ENCODE data around the gene VPS52. TPM values are rescaled to one million over a fixed set of nuclear protein-coding genes. Genes with fewer than 3 reads are reported as not detected.
A peak's percentile ranks its signal among the peaks of the same experiment; 100 is the strongest.
"Not testable (repeated sequence)": the region's sequence is repeated elsewhere in the genome, so short reads cannot be mapped to it uniquely, and the experiment has no call there.

VPS52 gene
- polyA plus RNA-seq, 4 donors, result 53.1 to 96.0 (median 75.1) TPM

DNA sequence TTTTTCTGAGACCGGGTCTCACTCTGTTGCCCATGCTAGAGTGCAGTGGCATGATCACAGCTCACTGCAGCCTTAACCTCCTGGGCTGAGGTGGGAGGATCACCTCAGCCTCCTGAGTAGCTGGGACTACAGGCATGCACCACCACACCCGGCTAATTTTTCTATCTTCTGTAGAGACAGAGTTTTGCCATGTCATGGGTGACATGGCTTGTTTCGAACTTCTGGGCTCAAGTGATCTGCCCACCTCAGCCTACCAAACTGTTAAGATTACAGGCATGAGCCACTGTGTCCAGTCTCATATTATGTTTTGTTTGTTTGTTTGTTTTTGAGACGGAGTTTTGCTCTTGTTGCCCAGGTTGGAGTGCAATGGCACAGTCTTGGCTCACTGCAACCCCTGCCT, 13.5 kb upstream of the VPS52 start:
- DNase-seq (ENCODE audit: low read depth in 4 of 4, low spot score in 3 of 4), result not testable (repeated sequence)

DNA sequence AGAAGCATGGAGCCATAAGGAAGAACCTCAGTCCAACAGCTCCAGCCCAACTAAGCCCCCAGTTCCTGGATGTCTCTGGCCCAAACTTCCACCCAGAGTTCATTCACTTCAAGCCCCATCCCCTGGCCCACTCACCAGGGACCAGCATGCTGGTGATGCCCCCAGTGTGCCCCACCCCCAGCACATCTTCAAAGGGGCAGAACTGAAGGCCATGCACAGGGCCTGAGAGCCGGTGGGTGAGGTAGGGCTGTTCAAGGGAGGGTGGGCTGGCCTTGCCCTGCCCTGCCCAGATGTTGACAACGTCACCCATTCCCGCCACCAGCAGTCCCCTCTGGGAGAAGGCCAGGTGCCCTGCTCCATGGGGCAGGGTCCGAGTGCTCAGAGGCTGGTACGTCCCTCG, 8.9 kb upstream of the VPS52 start:
- no peak for DNase-seq (ENCODE audit: low read depth in 4 of 4, low spot score in 3 of 4)

DNA sequence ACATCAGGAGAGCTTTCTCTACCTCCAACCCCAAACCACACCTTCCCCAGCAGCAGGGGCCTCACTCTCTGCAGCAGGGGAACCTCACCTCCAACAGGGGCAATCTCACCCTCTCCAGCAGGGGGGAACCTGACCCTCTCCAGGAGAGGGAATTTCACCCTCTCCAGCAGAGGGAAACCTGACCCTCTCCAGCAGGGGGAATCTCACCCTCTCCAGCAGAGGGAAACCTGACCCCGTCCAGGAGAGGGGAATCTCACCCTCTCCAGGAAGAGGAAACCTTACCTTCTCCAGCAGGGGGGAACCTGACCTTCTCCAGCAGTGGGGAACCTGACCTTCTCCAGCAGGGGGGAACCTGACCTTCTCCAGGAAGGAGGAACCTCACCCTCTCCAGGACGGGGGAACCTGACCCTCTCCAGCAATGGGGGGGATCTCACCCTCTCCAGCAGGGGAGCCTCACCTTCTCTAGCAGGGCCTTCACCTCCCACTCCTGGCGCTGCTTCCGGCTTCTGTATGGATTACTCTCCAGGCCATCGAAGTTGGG, 8.4 kb upstream of the VPS52 start:
- DNase-seq (ENCODE audit: low read depth in 4 of 4, low spot score in 3 of 4), result peak in 1 of 4 donors; percentile 14

DNA sequence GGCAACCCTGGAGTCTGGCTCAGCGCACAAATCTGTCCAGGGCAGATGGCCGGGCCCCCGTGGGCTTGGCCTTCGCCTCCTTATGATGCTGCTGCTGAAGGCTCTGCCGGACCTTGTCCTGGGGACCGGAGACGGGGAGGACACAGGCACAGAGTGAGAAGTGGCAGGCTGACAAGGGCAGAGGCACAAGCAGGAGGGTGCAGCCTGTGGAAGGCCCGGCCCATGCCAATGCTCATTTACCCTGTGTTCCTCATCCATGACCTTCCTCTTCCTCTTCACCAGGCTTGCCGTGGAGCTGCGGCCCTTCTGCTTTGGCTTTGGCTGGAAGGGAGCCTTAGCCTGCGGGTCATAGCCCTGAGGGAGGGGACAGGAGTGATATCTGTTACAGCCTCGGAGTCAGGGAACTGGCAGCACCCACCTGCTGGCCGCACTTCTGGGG, 7.6 kb upstream of the VPS52 start:
- no peak for DNase-seq (ENCODE audit: low read depth in 4 of 4, low spot score in 3 of 4)

DNA sequence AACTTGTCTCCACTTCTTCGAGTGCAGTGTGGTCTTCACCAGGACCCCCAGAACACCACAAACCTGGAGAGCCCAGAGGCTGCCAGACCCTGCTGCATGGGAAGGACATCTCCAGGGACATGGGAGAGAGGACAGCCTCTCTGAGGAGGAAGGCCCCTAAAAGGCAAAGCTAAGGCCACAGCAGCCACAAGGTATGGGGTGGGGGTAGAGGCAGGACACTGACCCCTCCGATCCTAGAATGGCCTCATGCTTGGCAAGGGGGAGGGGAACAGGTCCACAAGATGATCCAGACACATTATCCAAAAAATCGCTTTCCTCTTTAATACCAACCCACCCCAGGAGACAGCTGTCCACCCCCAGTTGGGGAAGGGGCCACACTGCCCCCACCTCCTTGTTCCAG, 7.1 kb upstream of the VPS52 start:
- DNase-seq (ENCODE audit: low read depth in 4 of 4, low spot score in 3 of 4), result no peak

DNA sequence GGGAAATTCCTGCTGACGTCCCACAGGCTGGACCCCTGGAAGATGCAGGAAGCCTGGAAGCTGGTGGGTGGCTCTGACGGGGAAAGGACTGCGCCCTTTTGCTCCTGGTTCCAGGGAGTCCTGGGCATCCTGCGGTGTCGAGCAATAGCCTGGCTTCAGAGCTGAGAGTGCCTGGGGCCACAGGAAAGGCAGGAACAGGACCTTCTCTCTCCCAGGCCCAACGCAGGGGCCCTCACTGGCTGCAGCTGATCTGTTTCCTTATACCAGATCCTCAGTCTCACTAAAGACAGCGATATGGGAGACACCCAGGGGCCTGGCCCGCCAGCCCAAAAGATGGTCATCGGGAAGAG, 6.7 kb upstream of the VPS52 start:
- no peak for DNase-seq (ENCODE audit: low read depth in 4 of 4, low spot score in 3 of 4)

DNA sequence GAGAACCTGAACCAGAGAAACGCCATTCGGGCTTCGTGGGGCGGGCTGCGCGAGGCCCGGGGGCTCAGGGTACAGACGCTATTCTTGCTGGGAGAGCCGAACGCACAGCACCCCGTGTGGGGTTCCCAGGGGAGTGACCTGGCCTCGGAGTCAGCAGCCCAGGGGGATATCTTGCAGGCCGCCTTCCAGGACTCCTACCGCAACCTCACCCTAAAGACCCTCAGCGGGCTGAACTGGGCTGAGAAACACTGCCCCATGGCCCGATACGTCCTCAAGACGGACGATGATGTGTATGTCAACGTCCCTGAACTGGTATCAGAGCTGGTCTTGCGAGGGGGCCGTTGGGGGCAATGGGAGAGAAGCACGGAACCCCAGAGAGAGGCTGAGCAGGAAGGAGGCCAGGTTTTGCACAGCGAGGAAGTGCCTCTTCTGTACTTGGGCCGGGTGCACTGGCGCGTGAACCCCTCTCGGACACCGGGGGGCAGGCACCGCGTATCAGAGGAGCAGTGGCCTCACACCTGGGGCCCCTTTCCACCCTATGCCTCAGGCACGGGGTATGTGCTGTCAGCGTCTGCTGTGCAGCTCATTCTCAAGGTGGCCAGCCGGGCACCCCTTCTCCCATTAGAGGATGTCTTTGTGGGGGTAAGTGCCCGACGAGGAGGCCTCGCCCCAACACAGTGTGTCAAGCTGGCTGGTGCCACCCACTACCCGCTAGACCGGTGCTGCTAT, 6.2 kb upstream of the VPS52 start:
- DNase-seq (ENCODE audit: low read depth in 4 of 4, low spot score in 3 of 4), result no peak

DNA sequence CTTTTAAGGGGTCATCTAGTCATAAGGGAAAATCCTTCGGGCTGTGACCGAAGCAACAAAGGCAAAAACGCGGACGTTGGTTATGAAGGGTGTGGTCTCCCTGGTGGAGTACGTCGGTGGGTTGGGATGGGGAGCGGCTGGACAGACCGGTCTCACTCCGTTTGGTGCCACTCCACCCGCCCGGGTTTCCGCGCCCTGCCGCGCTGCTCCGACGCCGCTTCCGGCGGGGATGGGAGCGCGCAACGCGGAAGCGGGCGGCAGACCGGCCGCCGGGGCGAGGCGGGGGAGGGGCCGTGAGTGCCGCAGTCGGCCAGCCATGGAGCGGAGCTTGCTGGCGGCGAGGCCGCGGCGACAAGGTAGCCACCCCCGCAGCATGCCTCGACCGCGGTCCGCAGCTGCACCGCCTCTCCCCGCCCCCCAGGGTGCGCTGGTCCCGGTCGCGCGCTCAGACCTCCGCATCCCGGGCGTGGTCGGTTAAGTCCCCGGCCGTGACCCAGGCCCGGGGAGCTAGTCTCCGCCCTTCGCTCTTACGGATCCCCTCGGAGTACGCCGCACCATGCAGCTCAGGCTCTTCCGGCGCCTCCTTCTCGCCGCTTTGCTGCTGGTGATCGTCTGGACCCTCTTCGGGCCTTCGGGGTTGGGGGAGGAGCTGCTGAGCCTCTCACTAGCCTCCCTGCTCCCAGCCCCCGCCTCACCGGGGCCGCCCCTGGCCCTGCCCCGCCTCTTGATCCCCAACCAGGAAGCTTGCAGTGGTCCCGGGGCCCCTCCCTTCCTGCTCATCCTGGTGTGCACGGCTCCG, 5.4 kb upstream of the VPS52 start, which contains the start of gene B3GALT4:
Gene B3GALT4, plus strand, starts transcription at position 260 of the 799 bp plus-strand sequence. Its CDS starts 297 bp downstream, at position 557.
- peak in 3 of 4 donors; percentile 36 to 53 (median 48) for DNase-seq (ENCODE audit: low read depth in 4 of 4, low spot score in 3 of 4)

DNA sequence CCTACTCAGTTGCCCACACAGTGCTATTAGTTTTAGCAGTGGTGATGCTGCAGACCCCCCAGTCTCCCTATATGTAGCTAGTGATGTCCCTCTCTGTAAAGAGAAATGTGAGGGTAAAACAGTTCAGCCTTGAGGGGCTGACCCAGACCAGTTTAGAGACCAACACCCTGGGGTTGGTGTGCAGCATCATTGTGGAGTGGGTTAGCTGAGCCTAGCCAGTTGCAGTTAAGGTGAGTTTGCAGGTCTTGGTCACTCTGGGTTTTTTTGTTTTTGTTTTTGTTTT, 4.8 kb upstream of the VPS52 start:
- no peak for DNase-seq (ENCODE audit: low read depth in 4 of 4, low spot score in 3 of 4)

DNA sequence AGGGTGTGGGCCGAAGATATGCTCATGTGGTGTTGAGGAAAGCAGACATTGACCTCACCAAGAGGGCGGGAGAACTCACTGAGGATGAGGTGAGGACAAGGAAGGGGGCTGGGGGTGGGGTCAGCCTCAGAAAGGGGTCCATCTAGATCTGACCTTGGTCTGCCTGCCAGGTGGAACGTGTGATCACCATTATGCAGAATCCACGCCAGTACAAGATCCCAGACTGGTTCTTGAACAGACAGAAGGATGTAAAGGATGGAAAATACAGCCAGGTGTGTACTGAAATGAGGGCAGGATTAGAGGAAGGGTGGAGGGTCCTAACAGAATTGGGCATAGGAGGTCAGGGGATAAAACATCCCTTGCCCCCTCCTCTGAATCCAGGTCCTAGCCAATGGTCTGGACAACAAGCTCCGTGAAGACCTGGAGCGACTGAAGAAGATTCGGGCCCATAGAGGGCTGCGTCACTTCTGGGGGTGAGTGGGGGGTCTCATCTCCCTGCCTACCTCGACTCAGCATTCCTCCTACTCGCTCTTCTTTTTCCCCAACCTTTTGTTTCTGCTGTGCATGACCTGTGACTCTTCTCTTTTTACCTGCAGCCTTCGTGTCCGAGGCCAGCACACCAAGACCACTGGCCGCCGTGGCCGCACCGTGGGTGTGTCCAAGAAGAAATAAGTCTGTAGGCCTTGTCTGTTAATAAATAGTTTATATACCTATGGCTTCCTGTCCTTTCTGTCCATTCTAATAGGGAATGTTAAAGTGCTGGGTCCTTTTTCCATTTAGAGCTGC, 4.3 kb upstream of the VPS52 start:
- DNase-seq (ENCODE audit: low read depth in 4 of 4, low spot score in 3 of 4), result not testable (repeated sequence)

DNA sequence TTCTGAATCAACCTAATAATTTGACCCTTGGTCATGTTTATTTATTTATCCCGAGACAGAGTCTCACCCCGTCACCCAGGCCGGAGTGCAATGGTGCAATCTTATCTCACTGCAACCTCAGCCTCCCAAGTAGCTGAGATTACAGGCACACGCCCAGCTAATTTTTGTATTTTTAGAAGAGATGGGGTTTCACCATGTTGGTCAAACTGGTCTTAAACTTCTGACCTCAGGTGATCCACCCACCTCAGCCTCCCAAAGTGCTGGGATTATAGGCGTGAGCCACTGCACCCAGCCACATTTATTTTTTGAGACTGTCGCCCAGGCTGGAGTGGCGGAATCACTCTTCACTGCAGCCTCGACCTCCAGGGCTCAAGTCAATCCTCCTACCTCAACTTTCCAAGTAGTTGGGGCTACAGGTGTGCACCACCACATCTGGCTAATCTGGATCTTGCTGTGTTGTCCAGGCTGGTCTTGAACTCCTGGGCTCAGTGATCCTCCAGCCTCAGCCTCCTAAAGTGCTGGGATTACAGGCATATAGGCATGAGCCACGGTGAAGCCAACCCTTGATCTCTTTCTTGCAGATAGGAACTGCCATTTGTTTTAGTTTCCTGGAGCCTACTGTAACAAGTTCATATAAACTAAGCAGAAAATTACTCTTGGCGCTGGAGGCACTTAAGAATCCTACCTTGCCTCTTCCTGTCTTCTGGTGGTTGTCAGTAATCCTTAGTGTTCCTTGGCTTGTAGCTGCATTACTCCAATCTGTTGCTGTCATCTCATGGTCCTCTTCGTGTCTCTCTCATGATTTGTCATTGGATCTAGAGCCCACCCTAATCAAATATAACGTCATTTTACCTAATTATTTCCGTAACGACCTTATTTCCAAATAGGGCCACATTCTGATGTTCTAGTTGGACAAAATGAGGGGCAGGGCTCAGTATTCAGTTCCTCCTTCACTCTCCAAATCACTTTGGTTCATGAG, 2.5 kb upstream of the VPS52 start:
- DNase-seq (ENCODE audit: low read depth in 4 of 4, low spot score in 3 of 4), result no peak

DNA sequence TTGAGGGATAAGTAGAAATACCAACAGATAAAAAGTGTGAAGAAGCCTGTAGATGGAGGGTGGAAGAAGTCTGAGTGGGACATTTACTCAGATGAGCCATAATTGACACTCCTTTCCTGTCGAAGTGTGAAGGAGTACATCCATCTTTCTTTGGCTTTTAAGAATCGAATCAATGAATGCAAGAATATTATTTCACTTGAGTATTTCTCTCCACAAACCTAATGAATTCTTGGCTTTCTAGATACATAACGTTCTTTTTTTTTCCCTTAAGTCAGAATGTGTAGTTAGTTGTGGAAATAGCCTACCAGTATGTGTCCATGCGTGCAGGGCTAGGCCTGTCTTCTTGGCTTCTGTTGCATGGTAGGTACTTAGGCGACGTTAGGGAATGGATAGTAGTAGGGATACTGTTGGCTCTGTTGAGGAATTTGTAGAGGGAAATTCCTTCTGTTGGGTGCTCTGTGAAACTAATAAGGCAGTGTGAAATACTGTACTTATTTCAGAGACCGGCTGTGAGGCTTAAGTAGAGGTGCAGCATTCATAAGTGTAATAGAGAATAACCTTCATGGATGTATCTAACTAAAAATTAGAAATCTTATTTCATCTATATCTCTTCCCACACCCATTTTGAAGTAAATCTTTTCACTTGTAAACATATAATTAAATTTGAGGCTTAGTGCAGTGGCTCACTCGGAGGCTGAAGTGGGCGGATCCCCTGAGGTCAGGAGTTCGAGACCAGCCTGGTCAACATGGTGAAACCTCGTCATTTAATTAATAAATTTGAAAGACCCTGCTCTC, 1.6 kb upstream of the VPS52 start:
- DNase-seq (ENCODE audit: low read depth in 4 of 4, low spot score in 3 of 4), result no peak

DNA sequence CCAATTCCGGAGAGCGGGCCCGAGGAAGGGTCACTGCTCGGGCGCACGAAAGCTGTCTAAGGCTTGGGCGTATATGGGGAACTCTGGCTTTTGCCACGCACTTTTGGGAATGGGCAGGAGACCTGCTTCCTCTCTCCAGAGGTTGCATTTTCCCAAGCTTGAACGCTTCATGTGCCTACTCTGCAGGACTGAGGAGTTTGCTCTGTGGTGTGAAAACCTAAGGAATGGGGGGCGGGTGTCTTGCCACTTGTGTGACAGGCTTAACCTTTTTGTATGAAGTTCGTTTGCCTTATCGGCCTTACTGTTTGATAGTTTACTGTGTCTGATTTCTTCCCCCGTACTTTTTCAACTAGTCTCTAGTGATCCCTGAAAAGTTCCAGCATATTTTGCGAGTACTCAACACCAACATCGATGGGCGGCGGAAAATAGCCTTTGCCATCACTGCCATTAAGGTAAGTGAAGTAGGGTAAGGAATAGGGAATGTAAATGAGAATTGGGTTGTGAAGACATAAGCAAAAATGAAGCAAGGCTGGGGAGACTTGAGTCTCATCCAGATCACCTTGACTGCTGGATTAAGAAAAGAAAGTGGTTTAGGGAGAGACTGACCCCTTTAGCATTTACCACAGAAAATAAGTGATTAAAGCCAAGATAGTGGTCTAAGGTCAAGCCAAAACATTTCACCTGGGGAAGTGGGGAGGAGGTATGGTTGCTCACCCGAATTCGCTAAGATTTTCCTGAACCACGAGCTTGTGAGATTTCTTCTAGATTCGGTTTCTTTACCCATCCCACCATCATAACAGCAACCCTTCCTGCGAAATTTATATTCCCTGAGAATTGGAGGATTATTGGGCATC, 826 bp upstream of the VPS52 start:
- DNase-seq (ENCODE audit: low read depth in 4 of 4, low spot score in 3 of 4), result no peak

DNA sequence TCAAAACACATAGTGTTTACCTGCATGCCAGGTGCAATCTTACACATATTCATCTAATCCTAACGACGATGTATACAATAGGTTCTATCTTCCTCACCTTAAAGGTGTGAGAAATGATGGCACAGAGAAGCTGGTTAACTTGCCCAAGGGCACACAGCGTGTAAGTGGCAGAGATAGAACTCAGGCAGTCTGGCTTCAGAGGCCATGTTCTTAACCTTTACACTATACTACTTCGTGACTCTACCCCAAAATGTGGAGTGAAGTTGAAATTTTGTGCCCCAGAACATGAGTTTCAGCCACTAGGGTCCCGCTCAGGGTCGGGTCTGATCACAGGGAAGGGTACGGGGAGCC, 584 bp downstream of the VPS52 start:
- DNase-seq (ENCODE audit: low read depth in 4 of 4, low spot score in 3 of 4), result no peak

DNA sequence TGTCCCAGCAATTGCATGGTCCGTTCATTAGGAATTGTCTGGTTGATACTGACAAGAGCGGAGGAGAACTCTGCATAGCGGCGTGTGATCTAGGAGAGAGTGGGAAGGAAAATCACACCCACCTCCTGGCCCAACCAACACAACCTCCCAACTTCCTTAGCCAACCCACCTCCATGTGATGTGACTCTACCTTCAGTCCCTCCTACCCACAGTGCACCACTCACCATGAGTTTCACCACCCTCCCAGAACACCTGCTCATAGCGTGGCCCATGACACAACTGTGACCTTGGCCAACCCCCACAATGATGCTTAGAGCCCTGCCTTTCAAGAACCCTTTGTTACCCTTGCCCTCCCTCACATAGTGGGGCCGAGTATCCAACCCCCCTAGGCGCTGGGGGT, 7.7 kb downstream of the VPS52 start:
- DNase-seq (ENCODE audit: low read depth in 4 of 4, low spot score in 3 of 4), result no peak

DNA sequence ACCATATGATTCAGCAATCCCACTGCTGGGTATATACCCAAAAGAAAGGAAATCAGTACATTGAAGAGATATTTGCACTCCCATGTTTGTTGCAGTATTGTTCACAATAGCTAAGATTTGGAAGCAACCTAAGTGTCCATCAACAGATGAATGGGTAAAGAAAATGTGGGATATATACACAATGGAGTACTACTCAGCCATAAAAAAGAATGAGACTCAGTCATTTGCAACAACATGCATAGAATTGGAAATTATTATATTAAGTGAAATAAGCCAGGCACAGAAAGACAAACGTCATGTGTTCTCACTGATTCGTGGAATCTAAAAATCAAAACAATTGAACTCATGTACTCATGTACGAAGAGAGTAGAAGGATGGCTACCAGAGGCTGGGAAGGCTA, 9.2 kb downstream of the VPS52 start:
- not testable (repeated sequence) for DNase-seq (ENCODE audit: low read depth in 4 of 4, low spot score in 3 of 4)

DNA sequence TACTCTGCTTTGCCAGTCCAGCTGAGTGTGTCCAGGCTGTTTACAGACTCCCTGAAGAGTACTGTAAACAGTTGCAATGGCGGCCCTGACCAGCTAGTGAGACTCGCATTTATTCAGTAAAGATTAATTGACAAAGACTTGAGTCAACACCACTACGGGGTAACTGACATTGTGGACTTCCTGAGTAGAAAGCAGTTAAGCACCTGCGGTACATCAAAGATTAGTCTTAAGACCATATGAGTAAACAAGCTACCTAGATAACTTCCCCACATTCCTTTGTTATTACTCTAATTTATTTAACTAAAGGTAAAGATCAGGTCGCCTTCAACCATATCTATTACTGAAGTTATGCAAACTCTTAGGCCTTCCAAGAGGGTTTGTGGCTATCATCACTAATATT, 12.6 kb downstream of the VPS52 start:
- DNase-seq (ENCODE audit: low read depth in 4 of 4, low spot score in 3 of 4), result no peak

DNA sequence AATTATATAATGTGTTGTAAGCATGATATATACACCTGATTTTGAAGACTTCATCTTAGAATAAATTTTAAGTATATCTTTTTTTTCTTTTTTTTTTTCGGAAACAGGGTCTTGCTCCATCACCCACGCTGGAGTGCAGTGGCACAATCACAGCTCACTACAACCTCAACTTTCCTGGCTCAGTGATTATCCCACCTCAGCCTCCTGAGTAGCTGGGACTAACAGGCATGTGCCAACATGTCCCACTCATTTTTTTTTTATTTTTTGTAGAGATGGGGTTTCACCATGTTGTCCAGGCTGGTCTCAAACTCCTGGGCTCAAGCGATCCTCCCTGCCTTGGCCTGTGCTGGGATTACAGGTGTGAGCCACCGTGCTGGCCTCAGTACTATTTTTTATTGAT, 17.1 kb downstream of the VPS52 start:
- no peak for DNase-seq (ENCODE audit: low read depth in 4 of 4, low spot score in 3 of 4)
